ENCODE data around the gene TCF7L1. TPM values are rescaled to one million over a fixed set of nuclear protein-coding genes. Genes with fewer than 3 reads are reported as not detected.

TCF7L1 gene
- total RNA-seq, 1 donor from 2014 or later, result 9.3 TPM

GRCh38 chr2:85257359-85257969 is 124.3 kb downstream of the TCF7L1 start:
- DNase-seq (no peak), ATAC-seq (ENCODE audit: poor library complexity) (peak; percentile 4)
- intact Hi-C loops (cut with DNase I), result no loop called here

DNA sequence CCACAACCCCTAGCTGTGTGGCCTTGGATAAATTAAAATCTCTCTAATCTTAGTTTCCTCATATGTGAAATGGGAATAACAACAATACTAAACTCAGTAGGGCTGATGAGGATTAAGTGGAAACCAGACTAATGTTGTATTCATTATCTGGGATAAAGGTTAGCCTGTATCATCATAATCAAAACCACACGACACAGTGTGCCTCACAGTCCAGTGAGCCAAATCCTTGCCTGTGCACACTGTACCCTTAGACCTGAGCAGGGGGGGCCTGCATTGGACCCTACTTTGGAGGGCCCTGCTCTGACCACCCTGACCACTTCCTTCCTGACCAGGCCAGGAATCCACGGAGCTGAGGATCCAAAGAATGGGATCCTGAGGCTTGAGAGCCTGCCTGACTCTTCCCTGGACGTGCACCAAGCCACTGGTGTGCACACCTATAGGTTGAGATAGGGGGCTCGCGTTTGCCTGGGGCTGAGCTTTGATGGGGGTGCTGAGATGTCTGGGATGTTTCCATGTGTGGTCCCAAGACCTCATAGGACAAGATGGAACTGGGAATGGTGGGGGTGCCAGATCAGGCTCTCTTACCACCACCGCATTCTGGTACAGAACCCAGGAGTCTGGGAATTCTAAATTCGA is 124.9 kb downstream of the TCF7L1 start:
- intact Hi-C loops (cut with DNase I), result no loop called here
- no peak for ATAC-seq (ENCODE audit: poor library complexity)
- no peak for DNase-seq

DNA sequence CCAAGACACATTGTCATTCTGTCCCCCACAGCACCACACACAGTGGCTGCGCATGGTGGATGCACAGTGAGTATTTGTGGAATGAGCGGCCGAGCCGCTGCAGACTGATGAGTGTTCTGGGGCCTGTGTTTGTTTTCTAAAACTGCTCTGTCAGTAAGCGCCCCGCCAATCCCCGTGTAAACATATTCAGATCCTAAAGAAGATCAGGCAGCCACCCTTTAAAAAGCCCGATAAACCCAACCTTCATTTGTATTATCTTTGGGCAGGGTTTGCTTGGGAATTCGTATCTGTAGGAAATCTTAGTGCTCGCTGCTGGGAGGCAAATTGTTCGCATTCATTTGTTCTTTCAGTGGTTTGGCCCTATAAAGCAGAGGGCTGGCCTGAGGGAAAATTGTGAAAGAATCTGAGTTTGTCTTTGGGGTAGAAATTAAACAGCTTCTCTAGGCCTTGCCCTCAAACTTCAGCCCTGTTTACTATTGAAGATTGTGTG is 126.0 kb downstream of the TCF7L1 start:
- intact Hi-C loops (cut with DNase I), result no loop called here
- ATAC-seq (ENCODE audit: poor library complexity) (peak; percentile 49), DNase-seq (peak; percentile 48)

DNA sequence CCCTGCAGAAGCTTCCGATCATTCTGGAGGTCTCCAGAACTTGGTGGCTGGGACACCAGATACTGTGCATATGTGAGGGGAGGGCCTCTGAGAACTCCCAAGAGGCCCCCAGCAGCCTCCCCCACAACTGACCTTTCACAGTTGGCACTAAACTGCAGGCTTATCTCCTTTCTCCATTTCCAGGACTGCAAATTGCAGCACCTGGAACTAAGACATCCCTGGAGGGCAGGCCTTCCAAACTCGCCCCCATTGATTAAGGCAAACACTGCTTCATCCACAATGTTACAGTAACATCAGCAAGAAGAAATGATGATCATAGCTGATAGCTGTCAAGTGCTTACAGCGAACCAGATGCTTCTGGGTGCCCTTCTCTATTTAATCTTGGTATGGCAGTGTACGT is 126.7 kb downstream of the TCF7L1 start:
- intact Hi-C loops (cut with DNase I), result no loop called here
- DNase-seq (no peak), ATAC-seq (ENCODE audit: poor library complexity) (no peak)

DNA sequence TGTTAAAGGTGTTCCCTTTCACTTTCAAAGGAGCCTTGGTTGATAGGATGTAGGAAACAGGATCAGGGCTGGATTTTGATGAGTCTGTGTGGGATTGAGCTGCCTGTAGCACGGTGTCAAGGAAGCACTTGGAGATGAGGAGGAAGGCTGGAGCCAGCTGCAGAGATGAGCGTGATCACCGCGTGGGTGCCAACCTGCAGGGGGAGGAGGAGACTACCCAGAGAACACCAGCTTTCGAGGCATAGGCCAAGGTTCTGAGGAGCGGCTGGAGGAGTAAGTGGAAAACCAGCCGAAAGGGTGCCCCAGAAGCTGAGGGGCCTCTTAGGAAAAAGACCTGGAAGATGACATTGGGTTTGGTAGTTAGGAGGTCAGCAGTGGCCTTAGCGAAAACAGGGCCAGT is 130.4 kb downstream of the TCF7L1 start:
- DNase-seq (no peak), ATAC-seq (ENCODE audit: poor library complexity) (no peak)
- intact Hi-C loops (cut with DNase I), result no loop called here

GRCh38 chr2:85264471-85264870 is 131.3 kb downstream of the TCF7L1 start:
- ATAC-seq (ENCODE audit: poor library complexity) (no peak), DNase-seq (no peak)
- intact Hi-C loops (cut with DNase I), result no loop called here

DNA sequence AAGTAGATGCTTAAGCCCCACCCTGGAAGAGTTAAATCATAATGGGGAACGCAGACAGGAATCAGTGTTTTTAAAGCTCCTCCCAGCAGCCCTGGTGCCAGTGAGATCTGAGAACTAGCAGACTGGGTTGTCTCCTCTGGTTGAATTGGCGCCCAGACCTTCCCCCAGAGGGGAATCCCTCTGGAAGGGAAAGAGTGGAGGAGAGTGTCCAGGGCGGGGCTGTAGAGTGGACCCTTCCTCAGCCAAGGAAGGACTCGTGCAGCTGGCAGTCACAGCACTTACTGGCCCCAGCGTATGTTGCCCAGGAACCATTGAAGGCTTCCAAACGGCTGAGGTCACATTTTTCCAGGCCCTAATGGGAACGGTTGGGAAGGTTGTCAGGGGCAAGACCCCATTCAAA is 132.1 kb downstream of the TCF7L1 start:
- intact Hi-C loops (cut with DNase I), result no loop called here
- ATAC-seq (ENCODE audit: poor library complexity), result peak; percentile 78

GRCh38 chr2:85266146-85267041 is 133.2 kb downstream of the TCF7L1 start:
- DNase-seq (peak; percentile 83), ATAC-seq (ENCODE audit: poor library complexity) (peak; percentile 73)
- intact Hi-C loops (cut with DNase I), result no loop called here

More for the DNA sequence above, 132.1 kb downstream of the TCF7L1 start:
- peak; percentile 86 for DNase-seq

- peak; percentile 58 for ATAC-seq (ENCODE audit: poor library complexity)
- intact Hi-C loops (cut with DNase I), result no loop called here
- DNase-seq, result peak; percentile 45
These were observed 136.8 kb downstream of the TCF7L1 start for GRCh38 chr2:85269959-85270358.

- intact Hi-C loops (cut with DNase I), result no loop called here
- ATAC-seq (ENCODE audit: poor library complexity) (no peak), DNase-seq (no peak)
These were observed 139.2 kb downstream of the TCF7L1 start for GRCh38 chr2:85272357-85272756.

DNA sequence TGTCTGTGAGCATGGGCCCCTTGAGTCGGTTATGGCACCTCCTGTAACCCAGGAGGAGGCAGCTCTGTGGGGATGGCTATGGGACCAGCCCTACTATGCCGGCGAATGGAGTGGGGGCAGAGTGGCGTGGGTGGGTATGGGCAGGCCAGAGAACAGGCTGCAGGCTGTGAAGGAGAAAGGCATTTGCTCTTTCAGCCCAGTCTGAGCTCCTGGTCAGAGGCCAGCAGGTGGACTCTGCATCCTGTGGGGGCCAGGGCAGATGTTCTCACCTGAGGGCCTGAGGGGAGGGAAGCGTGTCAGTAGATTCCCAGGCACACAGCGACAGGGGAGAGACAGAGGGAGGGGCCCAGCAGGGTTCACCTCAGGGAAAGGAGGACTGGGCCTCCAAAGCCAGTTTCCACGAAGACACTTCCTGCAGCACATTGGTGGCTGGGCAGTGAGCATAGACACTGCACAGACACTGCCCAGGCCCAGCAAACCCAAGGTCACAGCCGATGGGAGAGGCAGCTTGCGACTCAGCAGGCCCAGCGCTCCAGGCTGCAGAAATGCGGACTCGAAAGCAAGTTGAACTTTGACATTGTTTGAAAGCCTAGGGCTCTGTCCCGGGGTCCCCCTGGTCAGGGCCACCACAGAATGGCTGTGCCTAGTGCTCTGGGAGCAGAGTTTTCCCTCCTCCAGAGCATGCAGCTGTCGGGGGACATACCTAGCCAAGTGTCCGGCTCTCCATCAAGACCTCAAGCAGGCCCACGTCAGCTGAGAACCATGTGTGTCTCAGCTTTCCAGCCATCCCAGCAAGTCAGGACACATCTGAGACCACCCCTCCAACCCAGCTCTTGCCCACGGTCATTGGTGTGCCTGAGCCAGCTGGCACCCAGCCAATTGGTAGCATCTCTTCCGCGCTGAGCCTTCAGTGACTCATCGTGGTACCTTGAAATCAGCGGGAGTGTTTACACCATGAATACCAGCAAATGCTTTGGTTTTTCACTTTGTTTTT is 140.8 kb downstream of the TCF7L1 start:
- DNase-seq, result no peak

GRCh38 chr2:85275984-85276540 is 142.9 kb downstream of the TCF7L1 start:
- DNase-seq (no peak), ATAC-seq (ENCODE audit: poor library complexity) (no peak)

More for the DNA sequence above, 140.8 kb downstream of the TCF7L1 start:
- ATAC-seq (ENCODE audit: poor library complexity), result no peak
- intact Hi-C loops (cut with DNase I), result no loop called here

DNA sequence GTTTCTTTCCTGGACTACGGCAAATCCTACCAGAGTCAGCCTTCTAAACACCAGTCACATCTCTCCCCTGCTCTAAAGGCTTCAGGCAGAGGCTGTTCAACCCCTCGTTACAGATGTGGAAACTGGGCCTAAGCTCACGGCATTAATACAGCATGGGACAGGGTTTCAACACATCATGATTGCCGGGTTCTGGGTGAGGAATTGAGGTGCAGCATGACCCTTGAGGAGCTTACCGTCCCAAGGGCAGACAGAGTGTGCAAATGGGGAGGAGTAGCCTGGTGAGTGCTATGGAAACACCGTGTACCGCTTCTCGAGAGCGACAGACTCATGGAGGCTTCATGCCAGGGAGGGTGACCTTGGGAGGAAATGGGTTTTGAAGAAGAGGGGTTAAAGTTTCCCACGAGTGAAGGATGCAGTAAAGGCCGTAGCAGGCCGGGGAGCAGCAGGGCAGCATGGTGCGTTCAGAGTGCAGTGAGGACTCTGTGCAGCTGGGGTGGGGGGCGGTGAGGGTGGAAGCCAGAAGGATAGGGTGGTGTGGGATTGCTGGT is 143.5 kb downstream of the TCF7L1 start:
- DNase-seq (no peak), ATAC-seq (ENCODE audit: poor library complexity) (peak; percentile 22)
- intact Hi-C loops (cut with DNase I), result no loop called here

More at GRCh38 chr2:85275984-85276540, 142.9 kb downstream of the TCF7L1 start:
- intact Hi-C loops (cut with DNase I), result no loop called here

DNA sequence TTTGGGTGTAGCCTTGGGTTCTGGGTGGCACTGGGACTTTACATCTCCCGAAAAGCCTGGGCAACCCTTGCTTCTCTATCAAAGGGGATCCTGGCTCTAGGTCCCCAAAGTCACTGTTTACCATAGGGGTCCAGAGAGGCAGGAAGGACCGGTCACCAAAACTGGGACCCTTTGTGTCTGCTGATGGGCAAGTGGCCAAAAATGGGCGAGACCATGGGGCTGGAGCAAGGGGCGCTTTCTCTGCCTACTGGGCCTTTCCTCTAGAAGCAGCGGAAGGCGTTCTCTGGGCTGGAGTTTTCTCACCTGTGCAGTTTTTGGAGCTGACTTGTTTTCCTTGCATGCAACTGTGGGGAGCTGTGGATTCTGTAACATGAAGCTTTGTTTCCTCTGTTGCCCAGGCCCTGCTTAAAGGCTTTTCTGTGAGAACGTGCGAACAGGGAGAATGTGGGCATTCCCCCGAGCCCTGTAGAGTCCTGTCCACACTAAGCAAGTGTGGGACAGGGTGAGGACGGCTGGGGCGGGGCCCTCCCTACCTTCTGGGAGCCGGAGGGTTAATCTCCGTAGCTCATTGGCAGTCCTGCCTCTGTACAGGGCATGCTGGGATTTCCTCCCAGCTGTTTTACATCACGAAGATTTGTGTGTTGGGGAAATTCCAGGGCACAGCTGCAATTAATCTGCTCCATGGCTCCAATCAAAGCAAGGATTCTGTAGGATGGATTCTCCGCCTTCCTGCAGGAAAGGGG is 144.4 kb downstream of the TCF7L1 start:
- peak; percentile 79 for DNase-seq
- intact Hi-C loops (cut with DNase I), result no loop called here
- ATAC-seq (ENCODE audit: poor library complexity), result peak; percentile 83

DNA sequence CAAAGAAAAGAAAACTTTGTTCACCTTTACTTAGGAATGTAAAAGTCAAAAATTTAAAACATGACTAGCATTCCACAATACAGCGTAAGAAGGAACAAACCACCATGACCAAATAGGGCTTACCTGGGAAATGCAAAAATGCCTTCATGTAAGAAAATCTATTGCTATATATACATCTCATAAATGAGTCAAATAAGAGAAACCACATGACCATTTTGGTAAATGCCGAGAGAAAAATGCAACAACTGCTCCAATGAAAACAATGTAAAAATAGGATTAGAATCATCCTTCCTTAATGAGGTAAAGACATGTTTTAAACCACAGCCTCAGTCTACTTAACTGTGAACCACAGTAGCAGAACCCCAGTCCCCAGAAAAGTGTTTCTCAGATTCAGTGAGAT is 145.2 kb downstream of the TCF7L1 start:
- intact Hi-C loops (cut with DNase I), result no loop called here
- no peak for ATAC-seq (ENCODE audit: poor library complexity)

GRCh38 chr2:85281553-85281952 is 148.4 kb downstream of the TCF7L1 start:
- ATAC-seq (ENCODE audit: poor library complexity) (no peak), DNase-seq (no peak)
- intact Hi-C loops (cut with DNase I), result no loop called here

More for the DNA sequence above, 145.2 kb downstream of the TCF7L1 start:
- DNase-seq, result no peak

GRCh38 chr2:85282914-85283313 is 149.7 kb downstream of the TCF7L1 start:
- intact Hi-C loops (cut with DNase I), result no loop called here
- no peak for ATAC-seq (ENCODE audit: poor library complexity)
- DNase-seq, result no peak
